Glutamatergic neuron (in vitro differentiated cells): Measurements from ENCODE around the gene MEGF11. TPM values are rescaled to one million over a fixed set of nuclear protein-coding genes. Genes with fewer than 3 reads are reported as not detected.

ENCODE experiments used
- DNase-seq: peaks from one replicate; pipeline ENCODE4 v3.0.0; 2022
- H3K27ac Mint-ChIP-seq: one replicate; pipeline ENCODE4 v1.8.0; 2020; ENCODE audit warnings: mild to moderate bottlenecking, mixed read lengths, inconsistent platforms; ENCODE audit not compliant: unreplicated experiment
- H3K27me3 Mint-ChIP-seq: one replicate; pipeline ENCODE4 v1.8.0; 2020; ENCODE audit warnings: mild to moderate bottlenecking, moderate library complexity, mixed read lengths, inconsistent platforms; ENCODE audit not compliant: unreplicated experiment
- H3K36me3 Mint-ChIP-seq: one replicate; pipeline ENCODE4 v1.8.0; 2020; ENCODE audit warnings: mild to moderate bottlenecking, mixed read lengths, inconsistent platforms; ENCODE audit not compliant: unreplicated experiment
- H3K4me1 Mint-ChIP-seq: one replicate; pipeline ENCODE4 v1.8.0; 2020; ENCODE audit warnings: mild to moderate bottlenecking, low read depth, mixed read lengths, inconsistent platforms; ENCODE audit not compliant: unreplicated experiment
- H3K4me3 Mint-ChIP-seq: one replicate; pipeline ENCODE4 v1.8.0; 2020; ENCODE audit warnings: mild to moderate bottlenecking, mixed read lengths, inconsistent platforms; ENCODE audit not compliant: unreplicated experiment
- H3K9me3 Mint-ChIP-seq: one replicate; pipeline ENCODE4 v1.8.0; 2020; ENCODE audit warnings: mild to moderate bottlenecking, moderate library complexity, mixed read lengths, inconsistent platforms; ENCODE audit not compliant: unreplicated experiment
- CTCF ChIP-seq: fragments of 200-600 bp; sonication (generic); IDR thresholded peaks from one replicate; pipeline ENCODE4 v1.5.0; 2021; ENCODE audit not compliant: partially characterized antibody, unreplicated experiment
- total RNA-seq: library from RNA; stranded (reverse); fragmentation: NEBNext Ultra II Directional; extraction: Animal tissue kit (Norgen Biotek cat#: 25700); gene quantifications from one replicate; pipeline ENCODE4 v1.2.1, GENCODE V29; 2021; ENCODE audit not compliant: unreplicated experiment

Gene MEGF11
- total RNA-seq, 1 donor from 2014 or later, result 2.6 TPM

GRCh38 chr15:65931221-65931620 is 322.3 kb downstream of the MEGF11 start:
- no peak overlapping the region for H3K4me3 Mint-ChIP-seq
- H3K36me3 Mint-ChIP-seq, result no peaks in the 10 kb centered on the region
- H3K27me3 Mint-ChIP-seq, result peaks cover 3% of the 10 kb centered on the region
- no peak for TF ChIP-seq CTCF
- H3K27ac Mint-ChIP-seq, result no peak overlapping the region
- peaks cover 3% of the 10 kb centered on the region for H3K4me1 Mint-ChIP-seq
- no peak for DNase-seq
- H3K9me3 Mint-ChIP-seq, result no peaks in the 10 kb centered on the region

GRCh38 chr15:65930134-65930533 is 323.4 kb downstream of the MEGF11 start:
- Mint-ChIP-seq H3K9me3 (no peaks in the 10 kb centered on the region), H3K36me3 (no peaks in the 10 kb centered on the region), H3K4me1 (peaks cover 3% of the 10 kb centered on the region), H3K27ac (no peak overlapping the region), H3K27me3 (peaks cover 3% of the 10 kb centered on the region), H3K4me3 (no peak overlapping the region)
- no peak for TF ChIP-seq CTCF
- no peak for DNase-seq

GRCh38 chr15:65929573-65929972 is 324.0 kb downstream of the MEGF11 start:
- TF ChIP-seq CTCF, result no peak
- DNase-seq, result no peak
- no peaks in the 10 kb centered on the region for H3K9me3 Mint-ChIP-seq
- no peak overlapping the region for H3K27ac Mint-ChIP-seq
- peaks cover 3% of the 10 kb centered on the region for H3K27me3 Mint-ChIP-seq
- H3K4me1 Mint-ChIP-seq, result peaks cover 3% of the 10 kb centered on the region
- no peak overlapping the region for H3K4me3 Mint-ChIP-seq
- no peaks in the 10 kb centered on the region for H3K36me3 Mint-ChIP-seq

GRCh38 chr15:65927545-65927944 is 326.0 kb downstream of the MEGF11 start:
- H3K9me3 Mint-ChIP-seq, result peaks cover 3% of the 10 kb centered on the region
- no peak for DNase-seq
- TF ChIP-seq CTCF, result no peak
- H3K27ac Mint-ChIP-seq, result no peak overlapping the region
- H3K4me1 Mint-ChIP-seq, result no peaks in the 10 kb centered on the region
- H3K36me3 Mint-ChIP-seq, result no peaks in the 10 kb centered on the region
- peaks cover 5% of the 10 kb centered on the region for H3K27me3 Mint-ChIP-seq
- H3K4me3 Mint-ChIP-seq, result no peak overlapping the region

GRCh38 chr15:65926899-65927298 is 326.7 kb downstream of the MEGF11 start:
- Mint-ChIP-seq H3K4me3 (no peak overlapping the region), H3K9me3 (peaks cover 3% of the 10 kb centered on the region), H3K36me3 (no peaks in the 10 kb centered on the region), H3K4me1 (no peaks in the 10 kb centered on the region), H3K27ac (no peak overlapping the region), H3K27me3 (peaks cover 5% of the 10 kb centered on the region)
- no peak for DNase-seq
- TF ChIP-seq CTCF, result no peak
